GM12864 (cell line): ENCODE results near the gene HKDC1.
"Not testable (repeated sequence)": the region's sequence is repeated elsewhere in the genome, so short reads cannot be mapped to it uniquely, and the experiment has no call there.

Experiments
- DNase-seq: peaks from one replicate; pipeline ENCODE4 v3.0.0-alpha.2; 2011; ENCODE audit warnings: low read depth
- H3K4me3 ChIP-seq: 2 replicates; pipeline ENCODE4 v1.5.1; 2011; ENCODE audit warnings: mild to moderate bottlenecking, low read depth, low read length, control low read depth
- CTCF ChIP-seq: IDR thresholded peaks from 2 replicates; pipeline ENCODE4 v1.5.1; 2011; ENCODE audit warnings: low read depth, mild to moderate bottlenecking, moderate library complexity, low read length, control low read depth, inconsistent platforms; ENCODE audit errors: missing control alignments

The HKDC1 gene

GRCh38 chr10:69290993-69291392 lies 70.9 kb downstream of the HKDC1 start:
- no peak for TF ChIP-seq CTCF
- DNase-seq: no peak
- H3K4me3 ChIP-seq: no peak overlapping the region

- no peak for TF ChIP-seq CTCF
- DNase-seq: no peak
- no peak overlapping the region for H3K4me3 ChIP-seq
These were observed 72.3 kb downstream of the HKDC1 start for GRCh38 chr10:69292459-69292858.

DNA sequence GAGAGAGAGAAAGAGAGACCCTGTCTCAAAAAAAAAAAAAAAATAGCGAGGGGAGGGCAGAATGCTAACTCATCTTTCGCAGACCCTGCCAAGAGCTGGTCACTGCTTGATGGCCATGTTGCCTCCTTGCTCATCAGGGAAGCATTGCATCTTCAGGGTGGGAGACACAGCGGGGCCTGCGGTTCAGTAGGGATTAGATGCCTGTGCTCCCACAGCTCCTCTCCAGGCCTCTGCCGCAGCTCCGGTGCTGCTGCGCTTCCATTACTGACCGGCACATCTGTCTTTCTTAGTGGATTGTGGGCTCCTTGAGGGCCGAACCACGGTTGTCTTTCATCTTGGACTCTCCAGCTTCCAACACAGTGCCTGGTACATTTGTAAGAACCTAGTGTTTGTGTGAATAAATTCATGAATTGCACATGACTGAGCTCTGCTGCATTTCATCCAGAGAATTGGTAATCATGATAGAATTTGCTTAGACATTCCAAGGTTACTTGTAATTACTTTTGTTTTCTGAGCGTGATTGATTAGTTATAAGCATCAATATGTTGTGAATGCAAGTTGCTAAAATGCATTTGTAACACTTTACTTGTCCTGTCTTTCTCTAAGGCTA lies 75.0 kb downstream of the HKDC1 start:
- no peak overlapping the region for H3K4me3 ChIP-seq
- no peak for DNase-seq
- TF ChIP-seq CTCF: no peak

GRCh38 chr10:69303632-69304051 lies 83.5 kb downstream of the HKDC1 start:
- DNase-seq: no peak
- TF ChIP-seq CTCF: no peak
- H3K4me3 ChIP-seq: no peak overlapping the region

- H3K4me3 ChIP-seq: no peak overlapping the region
- no peak for TF ChIP-seq CTCF
- DNase-seq: no peak
These were observed 86.3 kb downstream of the HKDC1 start for GRCh38 chr10:69306421-69306820.

- H3K4me3 ChIP-seq: no peak overlapping the region
- no peak for TF ChIP-seq CTCF
- DNase-seq: no peak
These were observed 87.3 kb downstream of the HKDC1 start for GRCh38 chr10:69307434-69307833.

DNA sequence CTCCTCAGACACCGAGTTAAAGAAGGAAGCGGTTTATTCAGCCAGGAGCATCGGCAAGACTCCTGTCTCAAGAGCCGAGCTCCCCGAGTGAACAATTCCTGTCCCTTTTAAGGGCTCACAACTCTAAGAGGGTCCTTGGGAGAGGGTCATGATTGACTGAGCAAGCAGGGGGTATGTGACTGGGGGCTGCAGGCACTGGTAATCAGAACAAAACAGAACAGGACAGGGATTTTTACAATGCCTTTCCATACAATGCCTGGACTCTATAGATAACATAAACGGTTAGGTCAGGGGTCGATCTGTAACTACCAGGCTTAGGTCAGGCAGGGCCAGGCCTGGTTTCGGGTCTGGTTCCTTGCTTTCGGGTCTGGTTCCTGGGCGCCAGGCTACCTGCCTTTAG lies 88.2 kb downstream of the HKDC1 start:
- not testable (repeated sequence) for H3K4me3 ChIP-seq, DNase-seq
